OCI-M2 (cell line): ENCODE data around the gene VWA3B.
"Not testable (repeated sequence)": the region's sequence is repeated elsewhere in the genome, so short reads cannot be mapped to it uniquely, and the experiment has no call there.

Experiments
- DNase-seq: peaks from one replicate; lab custom pipeline; 2025; ENCODE audit not compliant: unreplicated experiment; lab: John Stamatoyannopoulos, UW

Gene VWA3B

GRCh38 chr2:98084869-98085238, 2.1 kb upstream of the VWA3B start:
- DNase-seq, result no peak

GRCh38 chr2:98085649-98086048, 1.3 kb upstream of the VWA3B start:
- DNase-seq, result no peak

GRCh38 chr2:98087447-98088020, 567 bp downstream of the VWA3B start:
- DNase-seq, result no peak

GRCh38 chr2:98088261-98088660, 1.3 kb downstream of the VWA3B start:
- DNase-seq, result no peak

- no peak for DNase-seq
These were observed 3.0 kb downstream of the VWA3B start for GRCh38 chr2:98089941-98090340.

- no peak for DNase-seq
These were observed 4.0 kb downstream of the VWA3B start for GRCh38 chr2:98090951-98091350.

- DNase-seq, result no peak
These were observed 4.8 kb downstream of the VWA3B start for GRCh38 chr2:98091738-98092137.

- no peak for DNase-seq
These were observed 6.2 kb downstream of the VWA3B start for GRCh38 chr2:98093146-98093545.

GRCh38 chr2:98093611-98094010, 6.6 kb downstream of the VWA3B start:
- DNase-seq, result no peak

GRCh38 chr2:98099939-98100743, 13.2 kb downstream of the VWA3B start:
- DNase-seq, result no peak

GRCh38 chr2:98102315-98102714, 15.3 kb downstream of the VWA3B start:
- DNase-seq, result not testable (repeated sequence)

GRCh38 chr2:98102878-98103277, 15.9 kb downstream of the VWA3B start:
- no peak for DNase-seq

- DNase-seq, result no peak
These were observed 21.1 kb downstream of the VWA3B start for GRCh38 chr2:98108110-98108509.

GRCh38 chr2:98110741-98111140, 23.8 kb downstream of the VWA3B start:
- DNase-seq, result no peak

GRCh38 chr2:98114643-98115330, 27.8 kb downstream of the VWA3B start:
- DNase-seq, result no peak

GRCh38 chr2:98118161-98118560, 31.2 kb downstream of the VWA3B start:
- DNase-seq, result no peak

- DNase-seq, result no peak
These were observed 31.9 kb downstream of the VWA3B start for GRCh38 chr2:98118852-98119251.

GRCh38 chr2:98121149-98121548, 34.2 kb downstream of the VWA3B start:
- no peak for DNase-seq

GRCh38 chr2:98122524-98122923, 35.6 kb downstream of the VWA3B start:
- DNase-seq, result no peak

GRCh38 chr2:98123286-98123685, 36.3 kb downstream of the VWA3B start:
- no peak for DNase-seq

GRCh38 chr2:98126061-98126460, 39.1 kb downstream of the VWA3B start:
- DNase-seq, result no peak
